Epithelial cell of alveolus of lung (primary cell): ENCODE measurements around the gene RRAGD. TPM values are rescaled to one million over a fixed set of nuclear protein-coding genes. Genes with fewer than 3 reads are reported as not detected.

Experiments
- total RNA-seq: library from RNA; depleted of rRNA; stranded (reverse); fragments of >200 nt; gene quantifications from 2 replicates; pipeline ENCODE4 v1.2.1, GENCODE V29; 2015

Gene RRAGD
- total RNA-seq, result 0.16 and 3.2 TPM in 2 replicates

GRCh38 chr6:89412071-89413005 is at the start of gene RRAGD:
Gene RRAGD (minus strand): TSS chr6:89412273. CDS start chr6:89411993, 280 bp downstream.

GRCh38 chr6:89432875-89433251 is 20.8 kb upstream of the RRAGD start, which contains the start of gene ANKRD6:
Gene ANKRD6 (plus strand): TSS chr6:89433152. CDS start chr6:89566977, 133,825 bp downstream.

GRCh38 chr6:89352278-89353117 is 59.6 kb downstream of the RRAGD start, which contains the start of gene UBE2J1:
Gene UBE2J1 (minus strand): TSS chr6:89352722. CDS start chr6:89352569, 153 bp downstream.

GRCh38 chr6:89315249-89315885 is 96.7 kb downstream of the RRAGD start, which contains the start of gene GABRR2:
Gene GABRR2 (minus strand): TSS chr6:89315299. CDS start chr6:89315165, 134 bp downstream.

Other genes with a start within 250 kb of the RRAGD start
- not detected in 2 replicates for gene GABRR1, start 194.9 kb downstream of the RRAGD start, total RNA-seq
- gene GABRR2, start 97.0 kb downstream of the RRAGD start, total RNA-seq, result under 0.01 and 0.08 TPM in 2 replicates
- gene UBE2J1, start 59.6 kb downstream of the RRAGD start, total RNA-seq, result 35.6 and 40.1 TPM in 2 replicates
- 1.7 and 6.9 TPM in 2 replicates for gene ANKRD6, start 20.9 kb upstream of the RRAGD start, total RNA-seq
- gene LYRM2, start 226.5 kb upstream of the RRAGD start, total RNA-seq, result 15.4 and 18.8 TPM in 2 replicates